ENCODE measurements around the gene SLIRP.

DNA sequence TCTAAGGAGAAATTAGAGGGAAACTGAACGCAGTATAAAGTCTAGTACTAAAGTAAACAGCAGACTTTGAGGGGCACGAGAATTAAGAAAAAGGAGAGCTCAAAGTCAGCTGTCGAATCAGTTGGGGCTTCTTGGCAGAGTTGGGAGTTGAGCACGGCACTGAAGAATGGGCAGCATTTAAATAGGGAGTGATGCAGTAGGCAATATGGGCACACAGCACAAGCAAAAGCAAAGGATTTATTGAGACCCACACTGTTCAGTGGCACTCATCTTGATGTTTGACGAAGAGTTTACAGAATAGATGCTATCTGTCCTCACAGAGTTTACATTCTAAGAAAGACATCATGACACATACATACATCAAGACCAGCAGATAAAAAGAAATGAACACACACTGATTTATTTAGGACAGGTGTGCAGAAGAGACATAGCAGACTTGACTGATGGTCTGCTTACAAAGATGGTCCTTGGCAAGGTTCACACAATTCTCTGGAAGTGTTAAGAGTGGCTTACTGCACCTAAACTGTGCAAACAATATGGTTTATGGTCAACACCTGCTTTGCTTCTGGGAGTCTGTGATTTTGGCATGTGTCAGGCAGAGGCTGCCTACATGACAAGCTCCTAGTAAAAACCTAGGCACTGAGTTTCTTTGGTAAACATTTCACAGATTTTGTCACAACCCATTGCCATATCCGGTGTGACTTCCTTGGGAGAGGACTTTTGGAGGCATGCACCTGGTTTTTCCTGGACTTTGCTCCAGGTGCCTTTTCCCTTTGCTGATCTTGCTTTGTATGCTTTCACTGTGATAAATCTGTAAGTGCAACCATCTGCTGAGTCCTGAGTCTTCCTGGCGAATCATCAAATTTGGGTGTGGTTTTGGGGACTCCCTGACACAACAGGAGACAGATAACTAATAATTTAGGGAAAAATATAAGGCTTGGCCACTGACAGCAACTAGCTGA is 26.4 kb upstream of the SLIRP start:
- TF ChIP-seq, protein P1, sequence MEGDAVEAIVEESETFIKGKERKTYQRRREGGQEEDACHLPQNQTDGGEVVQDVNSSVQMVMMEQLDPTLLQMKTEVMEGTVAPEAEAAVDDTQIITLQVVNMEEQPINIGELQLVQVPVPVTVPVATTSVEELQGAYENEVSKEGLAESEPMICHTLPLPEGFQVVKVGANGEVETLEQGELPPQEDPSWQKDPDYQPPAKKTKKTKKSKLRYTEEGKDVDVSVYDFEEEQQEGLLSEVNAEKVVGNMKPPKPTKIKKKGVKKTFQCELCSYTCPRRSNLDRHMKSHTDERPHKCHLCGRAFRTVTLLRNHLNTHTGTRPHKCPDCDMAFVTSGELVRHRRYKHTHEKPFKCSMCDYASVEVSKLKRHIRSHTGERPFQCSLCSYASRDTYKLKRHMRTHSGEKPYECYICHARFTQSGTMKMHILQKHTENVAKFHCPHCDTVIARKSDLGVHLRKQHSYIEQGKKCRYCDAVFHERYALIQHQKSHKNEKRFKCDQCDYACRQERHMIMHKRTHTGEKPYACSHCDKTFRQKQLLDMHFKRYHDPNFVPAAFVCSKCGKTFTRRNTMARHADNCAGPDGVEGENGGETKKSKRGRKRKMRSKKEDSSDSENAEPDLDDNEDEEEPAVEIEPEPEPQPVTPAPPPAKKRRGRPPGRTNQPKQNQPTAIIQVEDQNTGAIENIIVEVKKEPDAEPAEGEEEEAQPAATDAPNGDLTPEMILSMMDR (IDR thresholded peaks at IDR 0.05), result no peak
- TF ChIP-seq POLR2A (IDR thresholded peaks at IDR 0.05) (no peak), POLR2AphosphoS5 (IDR thresholded peaks at IDR 0.05) (peak in 3 of 4 donors; percentile 42 to 66 (median 66))
